KOPT-K1 (cell line): ENCODE measurements around the gene HEATR1.

Source experiments
- H3K27ac ChIP-seq: fragments of 200-600 bp; sonication (generic); 2 replicates; pipeline ENCODE4 v1.5.1; 2016; ENCODE audit warnings: antibody characterized with exemption, mild to moderate bottlenecking, low read depth, low read length; ENCODE audit not compliant: poor library complexity, severe bottlenecking
- H3K36me3 ChIP-seq: fragments of 200-600 bp; sonication (generic); 2 replicates; pipeline ENCODE4 v1.5.1; 2017; ENCODE audit warnings: antibody characterized with exemption, mild to moderate bottlenecking, low read length, moderate library complexity; ENCODE audit not compliant: insufficient read depth
- H3K9me3 ChIP-seq: fragments of 200-600 bp; sonication (generic); 2 replicates; pipeline ENCODE4 v1.5.1; 2017; ENCODE audit warnings: antibody characterized with exemption, low read length, mild to moderate bottlenecking; ENCODE audit not compliant: insufficient read depth, poor library complexity, severe bottlenecking

The HEATR1 gene

DNA sequence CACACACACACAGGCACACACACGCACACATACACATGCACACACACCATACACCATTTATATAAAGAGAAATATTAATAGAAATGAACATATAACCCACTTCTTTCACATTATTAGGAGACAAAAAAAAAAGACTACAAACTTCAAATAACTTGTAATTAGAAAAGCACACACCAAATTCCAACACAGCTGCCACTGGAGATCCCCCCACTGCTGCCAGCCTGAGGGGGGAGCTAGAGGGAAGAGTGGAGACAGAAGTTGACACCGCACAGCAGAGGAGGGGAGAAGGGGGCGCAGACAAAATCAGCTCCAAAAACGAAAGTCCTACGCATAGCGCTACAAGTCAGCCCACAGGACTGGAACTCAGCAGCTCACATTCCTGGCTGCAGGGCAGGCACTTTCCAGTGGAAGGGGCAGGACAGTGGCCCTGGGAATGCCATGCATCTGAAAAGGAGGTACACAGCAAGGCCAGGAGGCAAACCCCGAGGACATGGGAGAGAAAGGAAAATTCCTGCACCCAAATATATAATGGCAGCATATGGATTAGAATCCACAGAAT is 44.0 kb downstream of the HEATR1 start:
- Histone ChIP-seq H3K27ac (no peak overlapping the region), H3K36me3 (peaks cover 100% of the 10 kb centered on the region)

DNA sequence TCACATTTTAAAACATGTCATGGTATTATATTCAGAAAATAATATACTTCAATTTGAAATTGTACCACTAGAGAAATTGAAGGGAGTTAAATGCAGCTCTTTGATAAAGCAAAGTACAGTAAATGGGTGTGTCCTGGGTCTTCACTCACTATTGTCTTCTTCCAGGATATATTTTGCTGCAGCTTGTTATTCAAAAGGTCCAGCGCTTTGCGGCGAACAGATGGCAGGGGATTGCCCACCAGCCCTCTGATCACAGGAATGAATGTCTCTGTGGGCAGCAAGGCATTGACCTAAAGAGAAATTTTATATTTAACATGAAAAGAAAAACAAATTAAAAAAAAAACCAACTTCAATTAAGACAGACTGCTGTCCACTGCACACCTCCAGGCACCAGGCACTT is 45.5 kb downstream of the HEATR1 start:
- Histone ChIP-seq H3K27ac (no peak overlapping the region), H3K9me3 (no peaks in the 10 kb centered on the region), H3K36me3 (peaks cover 99% of the 10 kb centered on the region)

More for the DNA sequence above, 44.0 kb downstream of the HEATR1 start:
- no peaks in the 10 kb centered on the region for H3K9me3 ChIP-seq

DNA sequence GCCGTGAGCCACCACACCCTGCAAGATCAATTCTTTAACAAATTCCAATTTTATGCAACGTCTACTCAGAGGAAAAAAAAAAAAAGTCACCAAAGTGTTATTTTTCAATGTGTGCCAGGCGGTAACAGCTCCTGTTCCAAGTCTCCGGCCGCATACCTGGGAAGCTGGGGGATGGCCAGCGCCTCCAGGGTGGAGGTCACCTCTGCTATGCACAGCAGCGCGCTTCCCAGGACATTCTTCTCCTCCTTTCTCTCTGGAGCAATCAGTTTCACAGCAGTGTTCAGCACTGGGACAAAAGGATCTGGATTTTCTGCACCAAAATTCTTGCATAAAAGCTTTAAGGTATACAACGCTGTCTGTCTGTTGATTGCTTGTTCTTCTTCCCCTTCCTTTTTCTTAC is 46.2 kb downstream of the HEATR1 start:
- H3K9me3 ChIP-seq = no peaks in the 10 kb centered on the region
- no peak overlapping the region for H3K27ac ChIP-seq
- H3K36me3 ChIP-seq = peaks cover 99% of the 10 kb centered on the region

DNA sequence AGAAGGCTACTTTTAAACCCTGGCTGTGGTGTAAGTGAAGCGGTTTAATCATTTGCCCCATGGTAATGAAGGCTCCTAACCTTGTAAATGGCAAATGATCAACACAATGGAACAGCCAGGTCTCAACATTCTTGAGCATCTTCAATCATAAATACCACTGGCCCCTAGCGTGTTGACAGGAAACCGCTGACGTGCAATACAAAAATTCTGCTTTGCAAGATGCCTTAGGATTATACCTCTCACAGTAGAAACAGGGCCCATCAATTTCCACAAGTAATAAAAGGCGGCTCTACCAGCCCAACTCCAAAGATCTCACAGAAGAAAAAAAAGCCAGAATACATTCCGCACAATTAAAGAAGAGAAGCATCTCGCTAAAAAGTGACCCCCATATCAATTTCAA is 47.7 kb downstream of the HEATR1 start:
- Histone ChIP-seq H3K36me3 (peaks cover 99% of the 10 kb centered on the region), H3K27ac (no peak overlapping the region), H3K9me3 (no peaks in the 10 kb centered on the region)

DNA sequence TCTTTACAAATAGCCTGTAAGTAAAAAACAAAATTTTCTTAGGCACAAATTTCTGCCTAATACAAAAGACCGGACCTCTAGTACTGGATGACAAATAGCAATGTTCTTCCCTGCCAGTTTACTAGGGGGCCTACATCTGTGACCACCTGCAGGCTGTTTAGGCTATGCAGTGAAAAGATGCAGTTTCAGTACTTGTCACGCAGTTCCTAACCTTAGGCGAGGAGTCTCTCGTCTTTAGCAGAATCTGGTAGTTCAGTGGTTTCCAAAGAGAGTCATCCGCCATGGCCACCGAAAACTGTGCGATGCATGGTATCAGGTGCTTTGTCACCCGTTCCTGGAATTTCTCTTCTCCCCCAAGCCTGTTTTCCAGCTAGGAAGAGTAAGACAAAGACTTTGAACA is 50.9 kb downstream of the HEATR1 start:
- no peaks in the 10 kb centered on the region for H3K9me3 ChIP-seq
- peaks cover 99% of the 10 kb centered on the region for H3K36me3 ChIP-seq
- H3K27ac ChIP-seq = no peak overlapping the region

DNA sequence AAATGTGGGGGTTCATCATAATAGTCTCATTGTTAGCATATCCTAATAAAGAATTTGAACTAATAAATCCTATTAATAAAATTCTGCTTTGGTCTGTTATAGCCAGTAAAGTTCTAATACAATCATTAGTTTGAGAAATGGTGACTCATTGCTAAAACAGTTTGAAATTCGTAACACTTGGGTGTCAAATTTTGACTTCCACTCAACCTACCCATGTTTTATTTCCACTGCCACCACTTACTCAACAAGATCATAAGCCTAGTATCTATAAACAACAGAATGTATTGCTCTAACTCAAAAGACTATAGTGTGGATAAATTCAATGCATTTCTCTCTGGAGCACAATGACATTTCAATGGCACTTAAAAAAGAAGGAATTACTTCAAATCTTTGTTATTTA is 51.4 kb downstream of the HEATR1 start:
- Histone ChIP-seq H3K27ac (no peak overlapping the region), H3K36me3 (peaks cover 99% of the 10 kb centered on the region)

DNA sequence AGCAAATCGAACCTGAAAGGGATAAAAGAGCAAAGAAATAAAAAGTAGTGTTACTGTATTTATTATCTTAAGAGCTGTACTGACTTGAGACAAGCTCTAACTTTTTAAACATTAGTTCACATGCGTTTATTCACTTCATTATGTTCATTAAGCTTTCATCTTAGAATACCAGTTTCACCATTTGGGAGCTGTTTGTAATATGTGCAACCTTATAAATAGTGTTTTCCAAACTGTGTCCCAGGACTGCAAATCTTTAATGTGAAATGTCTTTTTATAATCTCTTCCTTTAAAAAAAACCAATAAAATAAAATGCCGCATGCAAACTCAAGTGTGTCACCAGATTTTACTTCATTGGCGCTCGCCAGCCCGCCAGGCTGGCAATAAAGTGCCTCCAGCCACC is 52.2 kb downstream of the HEATR1 start:
- Histone ChIP-seq H3K36me3 (peaks cover 99% of the 10 kb centered on the region), H3K27ac (no peak overlapping the region), H3K9me3 (no peaks in the 10 kb centered on the region)

More for the DNA sequence above, 51.4 kb downstream of the HEATR1 start:
- no peaks in the 10 kb centered on the region for H3K9me3 ChIP-seq

DNA sequence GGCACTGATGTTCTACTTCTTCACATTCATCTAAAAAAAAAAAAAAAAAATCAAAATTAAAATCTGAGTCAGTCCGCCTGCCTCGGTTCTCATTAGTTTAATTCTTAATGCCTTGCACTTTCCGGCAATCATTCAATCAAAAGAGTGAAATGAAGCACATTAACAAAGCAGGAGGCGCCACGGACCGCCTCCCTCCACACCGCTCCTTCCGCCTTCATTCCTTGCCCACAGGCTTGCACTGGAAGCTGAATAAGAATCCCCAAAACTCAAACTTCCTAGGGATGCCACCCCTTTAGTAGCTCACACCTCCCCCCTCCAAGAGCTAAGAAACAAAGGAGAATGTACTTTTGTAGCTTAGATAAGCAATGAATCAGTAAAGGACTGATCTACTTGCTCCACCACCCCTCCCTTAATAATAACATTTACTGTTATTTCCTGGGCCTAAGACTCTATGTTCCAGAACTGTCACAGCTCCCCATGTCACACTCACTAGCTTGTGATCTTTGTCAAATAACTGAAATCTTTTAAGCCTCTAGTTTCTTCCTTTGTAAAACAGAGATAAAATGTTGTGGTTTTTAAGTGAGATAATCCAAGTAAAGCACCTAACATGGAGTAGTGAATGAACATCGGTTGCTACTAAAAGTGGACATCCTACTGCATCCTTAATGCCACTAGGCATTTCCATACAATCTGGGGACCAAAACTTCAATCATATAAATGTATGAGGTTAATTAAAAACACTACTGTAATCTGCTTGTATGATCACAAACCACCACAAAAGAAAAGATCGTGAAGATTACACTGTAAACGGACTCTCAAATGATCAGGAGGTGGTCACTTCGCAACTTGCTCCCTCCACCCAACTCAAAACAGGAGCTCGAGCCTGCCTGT is 53.1 kb downstream of the HEATR1 start:
- H3K27ac ChIP-seq = no peak overlapping the region
- peaks cover 99% of the 10 kb centered on the region for H3K36me3 ChIP-seq
- no peaks in the 10 kb centered on the region for H3K9me3 ChIP-seq

DNA sequence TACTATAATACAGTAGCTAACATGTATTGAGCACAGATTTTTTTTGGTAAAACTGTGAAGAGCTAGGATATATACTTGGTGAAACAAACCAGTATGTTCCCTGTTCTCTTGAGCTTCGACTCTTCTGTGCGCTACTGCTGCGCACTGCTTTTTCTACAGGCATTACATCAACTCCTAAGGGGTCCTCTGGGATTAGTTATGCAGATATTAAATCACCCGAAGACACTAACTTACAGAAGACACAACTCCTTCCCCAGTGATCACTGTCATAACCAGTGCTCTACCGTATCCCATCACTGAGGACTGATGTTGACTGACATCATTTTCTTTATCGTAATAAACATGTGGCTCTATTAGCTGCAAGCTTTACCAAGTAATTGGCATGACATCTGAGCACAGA is 55.9 kb downstream of the HEATR1 start:
- peaks cover 100% of the 10 kb centered on the region for H3K36me3 ChIP-seq
- H3K27ac ChIP-seq = no peak overlapping the region

DNA sequence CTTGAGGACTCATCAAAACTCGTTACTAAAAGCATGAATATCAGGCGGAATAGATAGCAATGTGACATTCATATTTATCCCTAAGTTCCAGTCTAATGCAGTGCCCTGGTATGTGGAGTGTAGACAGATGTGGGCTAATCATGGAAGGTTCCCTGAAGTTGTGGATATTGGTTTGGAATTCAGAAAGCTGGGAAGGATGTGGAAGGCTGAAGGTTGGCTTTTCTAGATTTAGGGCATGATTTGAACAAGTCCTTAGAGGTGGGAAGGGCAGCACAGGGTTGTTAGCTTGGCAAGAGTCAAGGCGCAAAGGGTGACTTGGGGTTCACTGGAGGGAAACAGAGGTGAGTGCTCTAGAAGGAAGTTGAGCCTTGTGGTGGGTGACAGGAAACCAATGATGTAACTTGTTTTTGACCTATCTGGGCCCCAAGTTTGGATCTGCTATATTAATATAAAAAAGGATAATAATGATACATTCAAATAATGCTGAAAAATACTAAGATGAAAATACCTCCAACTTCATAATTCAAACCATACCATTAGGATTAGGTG is 58.6 kb downstream of the HEATR1 start:
- Histone ChIP-seq H3K9me3 (no peaks in the 10 kb centered on the region), H3K36me3 (peaks cover 100% of the 10 kb centered on the region), H3K27ac (no peak overlapping the region)

More for the DNA sequence above, 55.9 kb downstream of the HEATR1 start:
- H3K9me3 ChIP-seq = no peaks in the 10 kb centered on the region

DNA sequence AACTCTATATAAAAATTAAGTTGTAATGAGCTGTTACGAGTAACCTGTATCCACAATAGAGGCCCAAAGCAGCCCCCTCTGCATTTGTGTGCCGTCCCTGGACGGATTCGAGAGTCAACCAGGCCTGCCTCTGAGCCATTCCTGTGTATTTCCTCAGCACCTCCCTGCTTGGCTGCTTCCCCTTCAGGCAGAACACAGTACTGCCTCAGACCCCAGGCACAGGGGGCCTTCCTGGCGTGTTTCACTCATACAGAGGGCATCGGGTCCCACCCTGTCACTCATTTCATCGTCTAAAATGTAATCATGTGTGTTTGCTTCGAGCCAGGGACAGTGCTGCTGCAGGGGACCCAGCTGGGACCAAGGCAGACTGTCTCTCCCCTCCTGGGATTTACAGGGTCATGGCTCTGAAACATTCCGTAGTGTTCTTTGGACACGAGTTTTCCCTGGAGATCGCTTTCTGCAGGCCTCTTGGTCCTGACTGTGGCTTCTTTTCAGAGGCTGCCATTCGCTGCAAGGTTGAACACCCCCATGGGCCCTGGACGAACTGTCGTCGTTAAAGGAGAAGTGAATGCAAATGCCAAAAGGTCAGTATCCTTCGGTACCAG is 61.1 kb downstream of the HEATR1 start:
- Histone ChIP-seq H3K9me3 (no peaks in the 10 kb centered on the region), H3K36me3 (peaks cover 100% of the 10 kb centered on the region), H3K27ac (no peak overlapping the region)

DNA sequence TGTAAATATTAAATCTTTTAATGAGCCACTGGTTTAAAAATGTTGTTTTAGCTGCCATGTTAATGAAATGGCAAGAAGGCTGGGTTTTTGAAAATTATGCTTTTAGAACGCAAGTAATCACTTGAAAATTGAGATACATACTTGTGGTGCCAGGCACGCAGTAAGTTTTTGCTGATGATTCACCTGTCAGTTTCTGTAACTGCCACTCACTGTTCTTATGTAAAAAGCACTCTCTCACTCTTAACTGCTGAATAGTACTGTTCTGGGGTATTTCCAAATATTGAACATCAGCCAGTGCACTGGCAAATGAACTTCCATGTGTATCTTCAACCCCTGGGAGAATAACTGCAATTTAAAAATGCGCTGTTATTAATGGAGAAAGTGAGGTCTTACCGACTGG is 62.6 kb downstream of the HEATR1 start:
- Histone ChIP-seq H3K36me3 (peaks cover 100% of the 10 kb centered on the region), H3K9me3 (no peaks in the 10 kb centered on the region), H3K27ac (no peak overlapping the region)

DNA sequence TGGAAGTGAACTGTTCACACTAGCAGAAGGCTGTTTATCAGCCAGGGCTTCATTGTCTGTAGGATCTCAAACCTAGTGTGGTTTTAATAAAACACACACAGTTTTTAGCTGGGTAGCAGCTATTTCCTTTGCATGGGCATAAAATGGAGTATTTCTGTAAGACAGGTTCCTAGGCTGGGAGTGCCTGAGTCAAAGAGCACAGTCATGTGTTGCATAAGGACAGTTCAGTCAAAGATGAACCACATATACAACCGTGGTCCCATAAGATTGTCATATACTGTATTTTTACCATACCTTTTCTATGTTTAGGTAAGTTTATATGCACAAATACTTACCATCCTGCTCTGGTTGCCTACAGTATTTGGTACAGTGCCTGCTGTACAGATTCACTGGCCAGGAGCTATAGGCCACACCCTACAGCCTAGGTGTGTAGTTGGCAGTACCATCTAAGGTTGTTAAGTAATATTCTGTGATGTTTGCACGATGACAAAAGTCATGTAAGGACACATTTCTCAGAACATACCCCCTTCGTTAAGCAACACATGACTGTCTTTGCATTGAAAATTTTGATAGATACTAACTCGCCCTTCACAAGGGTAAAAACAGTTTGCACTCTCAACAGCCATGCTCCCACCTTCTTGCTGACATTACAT is 63.4 kb downstream of the HEATR1 start:
- Histone ChIP-seq H3K36me3 (peaks cover 99% of the 10 kb centered on the region), H3K9me3 (no peaks in the 10 kb centered on the region), H3K27ac (no peak overlapping the region)

DNA sequence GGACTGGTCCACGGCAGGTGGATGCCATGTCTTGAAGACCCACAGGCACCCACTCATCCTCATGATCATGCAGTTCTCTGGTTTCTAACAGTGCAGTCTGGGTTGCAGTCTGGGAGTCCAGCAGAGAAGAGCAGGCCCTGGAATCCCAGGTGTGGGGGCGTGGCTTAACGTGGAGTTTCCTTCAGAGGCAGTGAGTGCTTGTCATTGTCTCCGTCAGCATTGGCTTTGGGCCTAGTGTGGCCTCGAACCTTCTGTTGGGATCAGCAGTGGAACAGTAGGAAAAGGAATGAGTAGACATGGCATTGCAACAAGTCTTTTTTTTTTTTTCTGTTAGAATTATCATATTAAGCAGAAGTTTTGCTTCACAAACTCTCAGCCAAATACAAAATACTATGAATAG is 67.8 kb downstream of the HEATR1 start:
- peaks cover 72% of the 10 kb centered on the region for H3K36me3 ChIP-seq
- H3K9me3 ChIP-seq = no peaks in the 10 kb centered on the region
- peak overlapping the region; percentile 8 for H3K27ac ChIP-seq

DNA sequence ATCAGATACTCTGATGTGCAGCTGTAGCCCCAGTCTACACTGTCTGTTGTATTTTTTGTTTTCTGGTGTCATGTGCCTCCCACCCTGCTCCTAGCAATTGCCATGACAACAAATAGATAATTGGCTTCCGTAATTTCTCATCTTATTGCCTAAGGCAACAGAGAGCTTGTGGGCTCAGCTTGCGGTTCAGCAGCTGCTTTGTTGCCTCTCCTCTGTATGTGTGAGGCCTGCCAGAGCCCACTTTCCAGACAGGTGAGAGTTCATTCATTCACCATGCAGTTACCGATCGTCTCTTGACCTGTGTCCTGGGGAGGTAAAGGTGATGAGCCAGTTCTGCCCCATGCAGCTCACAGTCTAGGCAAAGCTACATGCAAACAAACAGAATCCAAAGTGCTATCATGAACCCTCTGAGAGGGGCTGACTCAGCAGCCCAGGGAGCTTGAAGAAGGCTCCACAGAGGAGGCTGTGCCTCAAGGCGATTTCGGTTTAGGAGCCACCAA is 68.6 kb downstream of the HEATR1 start:
- Histone ChIP-seq H3K36me3 (peaks cover 64% of the 10 kb centered on the region), H3K9me3 (no peaks in the 10 kb centered on the region), H3K27ac (peak overlapping the region; percentile 8)
